Gastroesophageal sphincter (tissue), 4 donors: ENCODE data around the gene TTLL12. TPM values are rescaled to one million over a fixed set of nuclear protein-coding genes. Genes with fewer than 3 reads are reported as not detected.
A peak's percentile ranks its signal among the peaks of the same experiment; 100 is the strongest.

Source experiments
- ATAC-seq: fragments of 150-250 bp; one replicate; pipeline ENCODE4 v1.9.1; 2016; ENCODE audit warnings: mild to moderate bottlenecking, moderate library complexity
- H3K27ac ChIP-seq, 4 donors: fragments of 200-600 bp; sonication (generic) in 3 of 4; 1 replicate in 3 of 4; 2 replicates in 1 of 4; pipeline ENCODE4 v1.5.1; 2016 to 2019
- H3K27me3 ChIP-seq: fragments of 200-600 bp; sonication (generic); one replicate; pipeline ENCODE4 v1.5.1; 2019
- H3K36me3 ChIP-seq, 2 donors: fragments of 200-600 bp; sonication (generic); one replicate each; pipeline ENCODE4 v1.5.1; 2019; ENCODE audit warnings: control low read depth in 1 of 2
- H3K4me1 ChIP-seq, 3 donors: fragments of 200-600 bp; sonication (generic); 1 replicate in 2 of 3; 2 replicates in 1 of 3; pipeline ENCODE4 v1.5.1; 2016 to 2019; ENCODE audit warnings: control low read depth in 2 of 3
- H3K4me3 ChIP-seq, 2 donors: fragments of 200-600 bp; sonication (generic); one replicate each; pipeline ENCODE4 v1.5.1; 2019; ENCODE audit warnings: mild to moderate bottlenecking in 1 of 2, moderate library complexity in 1 of 2
- H3K9me3 ChIP-seq, 3 donors: fragments of 200-600 bp; sonication (generic); one replicate each; pipeline ENCODE4 v1.5.1; 2017 to 2019; ENCODE audit warnings: control low read depth in 2 of 3
- CTCF ChIP-seq, 4 experiments: fragments of 200-600 bp in 2 of 4; fragments of 450-650 bp in 2 of 4; sonication (generic) in 1 of 4; IDR thresholded peaks; one replicate each; pipeline ENCODE4 v1.5.1; 2017 to 2019; ENCODE audit warnings: antibody characterized with exemption in 4 of 4, mild to moderate bottlenecking in 2 of 4, moderate library complexity in 2 of 4
- EP300 ChIP-seq: sonication (generic); formaldehyde crosslinking; IDR thresholded peaks from one replicate; pipeline ENCODE4 v1.6.1; 2017; ENCODE audit warnings: antibody characterized with exemption, mild to moderate bottlenecking
- POLR2A ChIP-seq, 2 donors: fragments of 450-650 bp; IDR thresholded peaks; one replicate each; pipeline ENCODE4 v1.6.1; 2017; ENCODE audit warnings: antibody characterized with exemption in 2 of 2, mild to moderate bottlenecking in 2 of 2, moderate library complexity in 1 of 2
- POLR2AphosphoS5 ChIP-seq: sonication (generic); formaldehyde crosslinking; IDR thresholded peaks from one replicate; pipeline ENCODE4 v1.6.1; 2017; ENCODE audit warnings: antibody characterized with exemption
- WGBS, 2 donors: methylation state at CpG; one replicate each; pipeline ENCODE4 v1.1.5; 2018; ENCODE audit warnings: low coverage in 1 of 2; 5-methylcytosine and 5-hydroxymethylcytosine counted together
- total RNA-seq, 4 donors: library from RNA; depleted of rRNA; stranded (reverse); fragments of >200 nt; gene quantifications; one replicate each; pipeline ENCODE4 v1.1.0, GENCODE V29; 2016

Gene TTLL12
- total RNA-seq, 4 donors from 2014 or later: 20.8 to 34.5 (median 23.4) TPM

DNA sequence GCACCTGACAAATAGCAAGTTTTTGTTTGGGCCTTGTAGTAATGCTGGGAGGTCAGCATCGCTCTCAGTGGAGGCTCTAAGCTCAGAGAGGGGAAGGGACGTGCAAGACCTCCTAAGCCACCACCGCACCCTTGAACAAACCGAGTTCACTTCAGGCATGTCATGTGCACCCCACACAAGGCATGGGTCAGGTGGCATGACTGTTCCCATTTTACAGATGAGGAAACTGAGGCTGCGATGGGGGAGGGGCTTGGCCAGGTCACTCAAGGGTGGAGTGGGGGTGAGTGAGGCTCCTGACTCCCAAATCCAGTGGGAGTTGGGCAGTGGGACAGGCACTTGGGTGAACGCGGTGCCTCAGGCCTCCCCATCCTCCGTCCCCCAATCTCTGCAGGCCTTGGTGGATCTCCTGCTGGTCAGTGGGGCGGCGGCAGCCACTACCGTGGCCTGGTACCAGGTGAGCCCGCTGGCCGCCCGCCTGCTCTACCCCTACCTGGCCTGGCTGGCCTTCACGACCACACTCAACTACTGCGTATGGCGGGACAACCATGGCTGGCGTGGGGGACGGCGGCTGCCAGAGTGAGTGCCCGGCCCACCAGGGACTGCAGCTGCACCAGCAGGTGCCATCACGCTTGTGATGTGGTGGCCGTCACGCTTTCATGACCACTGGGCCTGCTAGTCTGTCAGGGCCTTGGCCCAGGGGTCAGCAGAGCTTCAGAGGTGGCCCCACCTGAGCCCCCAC lies 24.4 kb downstream of the TTLL12 start:
- H3K36me3 ChIP-seq: peaks cover 0 to 59% of the 10 kb centered on the region in 2 donors
- no peak overlapping the region for H3K4me3 ChIP-seq
- 100% methylated on average over 2 of the region's 24 CpGs; no CpG with 5 or more reads in 1 of the 2 donors for WGBS, 2 donors
- peak overlapping the region in 1 of 4 donors; percentile 54 for H3K27ac ChIP-seq
- no peaks in the 10 kb centered on the region for H3K9me3 ChIP-seq
- no peak for ATAC-seq
- H3K27me3 ChIP-seq: no peaks in the 10 kb centered on the region
- TF ChIP-seq EP300: no peak
- no peak for TF ChIP-seq POLR2AphosphoS5
- peaks cover 0 to 49% (median 13%) of the 10 kb centered on the region in 3 donors for H3K4me1 ChIP-seq

DNA sequence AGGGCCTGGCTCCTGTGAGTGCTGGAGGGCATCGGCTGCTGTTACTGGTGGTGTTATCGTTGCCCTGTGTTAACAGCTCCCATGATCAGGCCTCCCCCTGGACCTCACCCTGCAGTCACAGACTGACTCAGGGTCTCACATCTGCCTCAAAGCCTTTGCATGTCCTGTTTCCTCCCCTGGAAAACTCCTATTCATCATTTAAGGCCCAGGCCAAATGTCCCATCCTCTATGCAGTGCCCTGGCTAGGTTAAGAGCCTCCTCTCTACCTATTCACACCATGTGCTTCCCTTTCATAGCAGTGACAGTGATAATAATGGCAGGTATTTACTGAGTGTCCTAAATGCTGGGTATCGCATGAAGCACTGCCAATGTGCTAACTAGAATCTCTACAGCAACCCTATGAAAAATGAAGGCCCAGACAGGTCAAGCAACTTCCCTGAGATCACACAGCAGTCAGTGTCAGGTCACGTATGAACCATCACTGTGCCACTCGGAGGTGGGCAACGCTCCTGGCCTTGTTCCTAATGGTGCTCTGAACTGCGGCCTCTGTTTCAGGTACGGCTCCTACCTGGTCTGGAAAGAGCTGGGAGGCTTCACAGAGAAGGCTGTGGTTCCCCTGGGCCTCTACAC lies 26.3 kb downstream of the TTLL12 start:
- ATAC-seq: no peak
- no peak for TF ChIP-seq CTCF (IDR thresholded peaks at IDR 0.05)
- no peak for TF ChIP-seq EP300
- TF ChIP-seq POLR2A (IDR thresholded peaks at IDR 0.05): no peak
- TF ChIP-seq POLR2AphosphoS5: no peak
- WGBS, 2 donors: no CpG with 5 or more reads among the region's 8 CpGs
- H3K4me3 ChIP-seq: no peak overlapping the region
- no peaks in the 10 kb centered on the region for H3K9me3 ChIP-seq
- peaks cover 0 to 52% (median 13%) of the 10 kb centered on the region in 3 donors for H3K4me1 ChIP-seq
- peaks cover 0 to 45% of the 10 kb centered on the region in 2 donors for H3K36me3 ChIP-seq
- no peak overlapping the region for H3K27ac ChIP-seq
- H3K27me3 ChIP-seq: no peaks in the 10 kb centered on the region

GRCh38 chr22:43159484-43160178 lies 27.3 kb downstream of the TTLL12 start:
- ATAC-seq: no peak
- Histone ChIP-seq H3K27ac (no peak overlapping the region), H3K9me3 (no peaks in the 10 kb centered on the region), H3K36me3 (peaks cover 0 to 51% of the 10 kb centered on the region in 2 donors), H3K27me3 (no peaks in the 10 kb centered on the region), H3K4me3 (no peak overlapping the region), H3K4me1 (peaks cover 0 to 55% (median 13%) of the 10 kb centered on the region in 3 donors)
- TF ChIP-seq POLR2A (IDR thresholded peaks at IDR 0.05) (no peak), CTCF (IDR thresholded peaks at IDR 0.05) (no peak), POLR2AphosphoS5 (no peak), EP300 (no peak)
- WGBS, 2 donors: no CpG with 5 or more reads among the region's 18 CpGs

DNA sequence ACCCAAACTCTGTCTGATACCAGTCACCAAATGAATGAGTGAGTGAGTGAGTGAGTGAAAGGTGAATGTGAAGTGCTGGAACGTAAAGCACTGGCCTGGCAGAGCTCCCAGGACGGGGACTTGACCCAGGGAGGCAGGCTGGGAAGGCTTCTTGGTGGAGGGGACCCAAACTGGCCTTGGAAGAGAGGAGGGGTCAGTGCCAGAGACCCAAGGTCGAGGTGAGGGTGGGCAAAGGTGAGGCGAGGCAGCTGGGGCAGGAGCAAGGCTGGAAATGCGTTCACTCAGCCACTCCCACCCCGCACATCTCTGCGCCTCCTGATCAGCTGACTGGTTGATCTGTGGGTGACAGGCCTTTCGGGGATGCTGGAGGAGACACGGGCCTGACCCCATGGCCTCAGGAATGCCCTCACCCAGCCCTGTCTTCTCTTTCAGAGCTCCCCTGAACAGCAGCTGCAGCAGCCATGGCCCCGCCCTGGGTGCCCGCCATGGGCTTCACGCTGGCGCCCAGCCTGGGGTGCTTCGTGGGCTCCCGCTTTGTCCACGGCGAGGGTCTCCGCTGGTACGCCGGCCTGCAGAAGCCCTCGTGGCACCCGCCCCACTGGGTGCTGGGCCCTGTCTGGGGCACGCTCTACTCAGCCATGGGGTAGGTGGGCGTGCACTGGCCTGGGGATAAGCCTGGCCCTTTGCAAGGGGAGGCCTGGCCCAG lies 28.0 kb downstream of the TTLL12 start:
- 70 to 79% methylated on average over 3 to 6 of the region's 24 CpGs for WGBS, 2 donors
- Histone ChIP-seq H3K4me3 (no peak overlapping the region), H3K36me3 (peaks cover 0 to 51% of the 10 kb centered on the region in 2 donors), H3K27ac (no peak overlapping the region), H3K27me3 (no peaks in the 10 kb centered on the region), H3K4me1 (peaks cover 0 to 55% (median 12%) of the 10 kb centered on the region in 3 donors), H3K9me3 (no peaks in the 10 kb centered on the region)
- no peak for ATAC-seq
- TF ChIP-seq EP300 (no peak), POLR2A (IDR thresholded peaks at IDR 0.05) (no peak), POLR2AphosphoS5 (no peak), CTCF (IDR thresholded peaks at IDR 0.05) (no peak)
